NCI-H1436 treated with DMSO at 0.1 percent for 48 hours (cell line): ENCODE data around the gene HOXB2.
"Not testable (repeated sequence)": the region's sequence is repeated elsewhere in the genome, so short reads cannot be mapped to it uniquely, and the experiment has no call there.

Experiments
- DNase-seq: peaks from one replicate; lab custom pipeline; 2025; lab: John Stamatoyannopoulos, UW

Gene HOXB2

DNA sequence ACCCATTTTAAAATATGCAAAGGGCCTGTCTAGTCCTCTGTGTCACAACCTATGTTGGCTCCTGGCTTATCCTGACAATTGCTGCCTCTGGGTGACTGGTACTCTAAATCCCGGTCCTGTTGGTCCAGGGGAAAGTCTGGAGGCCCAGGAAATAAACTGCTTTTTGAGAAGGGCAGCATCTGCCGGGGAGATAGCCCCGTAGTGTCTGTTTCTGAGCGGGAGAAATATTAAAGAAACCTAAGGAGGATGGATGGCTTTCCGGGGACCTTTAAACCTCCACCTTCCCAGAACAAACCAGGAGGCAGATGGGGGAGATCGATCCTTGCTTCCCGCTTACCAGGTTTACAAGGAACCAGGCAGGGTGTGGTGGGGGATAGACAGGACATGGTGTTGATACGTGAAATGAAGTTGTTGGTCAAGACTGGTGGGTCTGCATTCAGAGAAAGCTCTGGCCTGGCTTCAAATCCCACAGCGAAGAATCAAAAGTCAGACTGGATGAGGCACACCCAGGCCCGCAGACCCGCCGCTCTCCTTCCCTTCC, 3.8 kb downstream of the HOXB2 start:
- DNase-seq = no peak

DNA sequence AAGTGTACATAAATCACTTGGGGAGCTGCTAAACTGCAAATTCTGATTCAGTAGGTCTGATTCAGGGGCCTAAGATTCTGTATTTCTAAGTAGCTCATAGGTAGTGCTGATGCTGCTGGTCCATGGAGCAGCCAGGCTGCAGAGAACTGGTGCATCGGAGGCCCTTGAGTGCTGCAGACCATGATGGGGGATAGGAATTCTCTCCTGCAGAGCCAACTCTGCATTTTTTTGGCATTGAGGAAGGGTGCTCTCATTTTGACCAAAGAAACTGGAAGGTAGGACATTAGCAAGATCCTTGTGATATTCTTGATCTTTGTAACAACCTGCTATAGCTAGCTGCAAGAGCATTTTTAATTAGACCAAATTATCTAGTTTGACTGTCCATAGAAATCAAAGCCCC, 4.7 kb downstream of the HOXB2 start:
- DNase-seq = no peak

DNA sequence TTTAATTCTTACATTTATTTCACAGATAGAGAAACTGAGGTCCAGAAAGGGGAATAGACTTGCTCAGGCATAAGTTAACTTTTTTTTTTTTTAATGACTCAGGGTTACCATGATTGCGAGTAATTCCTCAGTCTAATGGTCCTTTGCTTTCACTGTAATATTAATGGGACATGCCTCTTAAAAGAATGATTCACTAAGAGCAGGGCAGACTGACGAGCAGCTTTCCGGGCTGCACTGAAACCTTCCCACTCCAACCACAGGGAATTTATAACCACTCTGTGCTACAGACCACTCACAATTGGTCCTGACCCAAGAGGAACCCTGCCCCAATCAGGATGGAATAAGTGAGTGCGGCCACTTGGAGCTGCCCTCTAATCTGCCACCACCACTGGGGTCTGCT, 5.7 kb downstream of the HOXB2 start:
- DNase-seq = no peak

DNA sequence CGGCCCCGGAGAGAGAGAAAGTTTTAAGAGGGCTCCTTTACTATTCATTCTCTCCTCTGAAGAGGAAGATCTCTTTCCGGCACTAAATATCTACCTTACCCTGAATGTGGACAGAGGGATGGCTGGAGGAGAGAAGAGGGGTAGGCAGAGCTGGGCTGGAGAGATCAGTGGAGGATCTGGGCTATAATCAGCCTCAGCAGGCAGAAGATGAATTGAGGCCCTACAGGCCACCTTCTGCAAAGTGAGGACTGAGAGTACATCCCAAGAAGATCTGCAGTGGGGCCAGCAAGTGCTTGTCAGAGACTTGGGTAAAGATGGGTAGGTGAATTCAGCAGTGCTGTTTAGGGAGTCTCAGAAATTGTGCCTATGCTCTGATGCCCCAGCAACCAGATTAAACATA, 7.6 kb downstream of the HOXB2 start:
- DNase-seq = no peak

DNA sequence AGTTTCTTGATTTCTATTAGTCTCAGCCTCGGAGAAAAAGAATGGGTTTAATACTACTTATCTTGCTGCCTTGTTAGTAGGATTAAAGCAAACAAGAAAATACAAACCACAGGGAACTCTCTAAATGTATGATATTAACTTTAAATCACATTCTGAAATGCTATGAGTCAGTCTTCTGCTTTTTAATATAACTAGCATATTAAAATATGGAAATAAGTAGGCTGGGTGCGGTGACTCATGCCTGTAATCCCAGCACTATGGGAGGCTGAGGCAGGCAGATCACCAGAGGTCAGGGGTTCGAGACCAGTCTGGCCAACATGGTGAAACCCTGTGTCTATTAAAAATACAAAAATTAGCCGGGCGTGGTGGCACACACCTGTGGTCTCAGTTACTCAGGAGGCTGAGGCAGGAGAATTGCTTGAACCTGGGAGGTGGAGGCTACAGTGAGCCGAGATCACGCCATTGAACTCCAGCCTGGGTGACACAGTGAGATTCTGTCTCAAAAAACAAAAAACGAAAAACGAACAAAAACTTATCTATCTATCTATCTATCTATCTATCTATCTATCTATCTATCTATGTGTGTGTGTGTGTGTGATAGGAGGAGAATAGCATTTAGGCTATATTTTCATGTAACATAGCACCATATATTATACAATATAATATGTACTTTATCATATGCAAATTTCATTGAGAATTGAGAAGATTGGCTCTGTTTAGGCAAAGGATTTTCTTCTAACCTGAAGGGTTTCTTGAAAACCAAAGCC, 8.9 kb downstream of the HOXB2 start:
- not testable (repeated sequence) for DNase-seq

DNA sequence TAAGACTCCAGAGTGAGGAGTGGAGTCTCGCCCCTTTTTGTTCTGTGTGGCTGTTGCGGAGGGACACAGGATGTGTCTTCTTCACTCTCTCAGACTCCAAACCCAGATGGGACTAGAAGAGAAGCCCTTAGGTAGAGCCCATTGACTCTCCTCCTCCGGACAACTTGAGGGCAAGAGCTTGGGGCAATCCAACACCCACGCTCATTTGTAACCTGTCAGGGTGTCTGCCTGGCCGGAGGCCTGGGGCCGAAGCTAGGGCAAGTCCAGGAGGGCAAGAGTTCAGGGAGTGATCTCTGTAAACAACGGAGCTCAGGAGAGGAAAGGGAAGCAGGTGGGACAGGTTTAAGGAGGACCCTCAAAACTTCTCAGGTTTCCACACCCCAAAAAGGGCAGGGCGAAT, 12.6 kb downstream of the HOXB2 start:
- no peak for DNase-seq

DNA sequence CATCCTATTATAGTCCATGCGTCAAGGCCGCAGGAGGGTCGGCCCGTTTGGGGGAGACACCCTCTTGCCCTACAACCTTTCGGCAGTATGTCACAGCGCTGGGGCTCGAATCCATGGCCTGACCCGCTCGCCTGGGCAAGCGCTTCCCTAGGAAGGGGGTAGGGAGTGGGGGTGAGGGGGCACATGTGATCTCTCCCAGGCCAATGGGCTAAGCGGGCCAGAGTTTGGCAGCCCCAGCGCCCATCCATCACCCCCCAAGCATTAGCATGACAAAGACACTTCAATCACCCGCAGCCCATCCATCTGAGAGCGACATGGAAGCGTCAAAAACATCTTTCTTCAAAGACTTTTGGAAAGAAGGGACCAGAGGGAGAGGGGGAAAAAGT, 14.0 kb downstream of the HOXB2 start, which contains the start of gene HOXB1:
TSS of gene HOXB1 (minus strand) at position 125 of the 386 bp plus-strand sequence. CDS start at position 18, 107 bp downstream.
- DNase-seq = no peak

DNA sequence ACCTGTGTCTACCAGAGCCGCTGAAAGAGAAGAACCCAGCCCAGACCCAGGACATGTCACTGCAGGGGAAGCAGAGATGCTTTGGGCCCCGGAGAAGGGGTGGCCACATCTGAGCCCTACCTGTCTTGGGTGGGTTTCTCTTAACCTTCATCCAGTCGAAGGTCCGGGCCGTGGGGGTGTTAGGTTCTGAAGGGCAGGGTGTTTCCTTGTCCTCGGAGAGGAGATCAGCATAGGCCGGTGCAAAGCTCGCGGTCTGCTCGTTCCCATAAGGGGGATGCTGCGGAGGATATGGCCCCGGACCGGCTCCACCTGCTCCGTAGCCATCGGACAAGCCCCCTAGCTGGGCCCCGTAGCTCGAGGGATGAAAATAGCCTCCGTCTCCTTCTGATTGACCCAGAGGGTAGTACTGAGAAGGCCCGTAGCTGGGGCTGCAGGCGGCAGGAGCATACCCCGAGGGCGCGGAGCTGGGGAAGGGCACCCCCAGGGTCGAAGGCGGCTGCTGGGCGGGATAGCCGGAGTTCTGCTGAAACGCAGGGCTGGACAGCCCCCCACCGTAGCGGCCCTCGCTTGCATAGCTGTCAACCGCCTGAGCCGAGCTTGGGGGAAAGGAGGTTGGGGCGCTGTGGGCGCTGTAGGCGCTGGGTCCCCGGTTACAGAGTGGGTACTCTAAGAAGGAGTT, 14.6 kb downstream of the HOXB2 start:
- no peak for DNase-seq

DNA sequence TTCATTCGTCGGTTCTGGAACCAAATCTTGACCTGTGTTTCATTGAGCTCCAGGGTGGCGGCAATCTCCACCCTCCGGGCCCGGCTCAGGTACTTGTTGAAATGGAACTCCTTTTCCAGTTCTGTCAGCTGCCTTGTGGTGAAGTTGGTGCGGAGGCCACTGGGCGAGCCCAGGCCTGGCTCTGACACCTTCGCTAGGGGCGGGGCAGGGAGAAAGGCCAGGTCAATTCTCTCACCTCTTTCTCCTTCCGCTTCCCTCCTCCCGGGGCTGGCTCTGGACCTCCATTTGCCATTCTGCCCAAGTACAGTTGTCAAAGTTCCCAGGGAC, 15.3 kb downstream of the HOXB2 start:
- DNase-seq = no peak

DNA sequence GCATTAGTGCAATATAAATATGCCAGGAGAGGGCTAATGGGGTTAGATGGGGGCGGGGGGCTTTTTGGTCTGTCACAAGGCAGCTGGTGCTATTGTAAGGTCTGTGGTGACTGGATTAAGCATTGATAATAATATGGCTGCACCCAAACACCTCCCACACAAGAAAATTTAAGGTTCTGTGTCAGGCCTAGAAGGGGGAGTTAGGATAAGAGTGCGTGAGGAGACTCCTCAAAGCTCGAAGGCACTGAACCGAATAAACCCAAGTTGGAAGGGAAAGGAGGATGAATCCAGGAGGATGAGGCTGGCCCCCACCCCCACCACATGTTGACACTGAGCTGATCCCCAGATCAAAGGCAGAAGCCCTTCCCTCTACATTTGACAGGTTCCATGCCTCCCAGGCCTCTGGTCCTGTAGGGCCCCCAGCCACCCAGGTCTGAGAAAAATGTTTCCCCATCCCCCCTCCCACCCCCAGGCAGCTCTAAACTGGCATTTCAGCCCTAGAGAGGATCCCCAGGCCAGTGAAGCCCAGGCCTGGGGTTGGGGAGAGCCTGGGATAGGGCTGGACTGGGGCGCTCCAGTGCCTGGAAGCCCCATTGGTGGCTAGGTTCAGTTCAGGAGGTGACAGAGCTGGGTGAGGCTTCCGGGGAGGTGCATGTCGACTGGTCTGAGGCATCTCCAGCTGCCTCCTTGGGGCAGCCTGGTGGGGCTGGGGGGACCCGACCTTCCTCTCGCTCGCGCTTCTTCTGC, 15.8 kb downstream of the HOXB2 start:
- DNase-seq = no peak

DNA sequence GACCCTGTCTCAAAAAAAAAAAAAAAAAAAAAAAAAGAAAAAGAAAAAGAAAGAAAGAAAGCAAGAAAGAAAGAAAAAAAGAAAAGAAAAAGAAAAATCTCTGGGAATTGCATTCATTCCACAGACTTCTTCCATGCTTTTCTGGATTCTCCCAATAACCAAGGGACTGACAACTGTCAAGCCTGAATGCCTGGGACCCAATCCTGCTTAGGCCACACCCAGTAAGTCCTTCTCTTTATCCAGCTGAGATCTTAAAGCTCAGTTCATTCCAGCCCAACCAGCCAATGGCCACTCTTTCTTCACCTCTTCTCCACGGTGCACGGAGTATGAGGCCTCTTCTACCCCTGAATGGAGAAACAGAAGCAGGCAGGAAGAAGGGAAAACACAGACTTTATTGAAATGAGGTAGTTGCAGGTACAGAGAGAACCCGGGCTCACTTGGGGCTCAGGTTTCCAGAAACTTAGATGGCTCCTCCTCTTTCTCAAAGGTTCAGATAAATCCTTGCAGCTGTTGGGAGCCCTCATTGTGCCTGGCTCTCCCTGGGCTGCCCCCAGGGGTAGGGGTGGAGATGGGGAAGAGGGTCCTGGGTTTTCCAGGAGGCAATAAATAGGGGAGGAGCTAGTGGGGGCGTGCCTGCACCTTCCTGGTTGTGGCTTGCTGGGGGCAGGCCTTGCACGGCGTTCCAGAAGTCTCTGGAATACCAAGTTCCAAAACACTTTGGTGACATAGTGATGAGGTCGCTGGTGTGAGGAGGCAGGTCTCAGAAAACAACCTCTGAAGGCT, 16.6 kb downstream of the HOXB2 start:
- no peak for DNase-seq

DNA sequence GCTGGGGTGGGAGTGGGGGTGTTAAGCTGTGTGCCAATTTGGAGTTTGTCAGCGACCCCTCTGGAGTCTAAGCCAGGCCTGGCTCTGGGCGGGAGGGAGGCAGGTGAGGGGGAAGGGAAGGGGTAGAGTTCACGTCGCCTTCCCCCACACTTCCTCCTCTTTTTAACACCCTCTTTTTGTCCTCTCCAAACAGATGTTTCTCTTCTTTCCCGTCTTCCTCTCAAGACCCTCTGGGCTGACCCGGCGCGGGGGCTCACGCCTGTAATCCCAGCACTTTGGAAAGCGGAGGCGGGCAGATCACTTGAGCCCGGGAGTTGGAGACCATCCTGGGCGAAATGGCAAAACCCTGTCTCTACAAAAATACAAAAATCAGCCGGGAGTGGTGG, 17.4 kb downstream of the HOXB2 start:
- DNase-seq = no peak

DNA sequence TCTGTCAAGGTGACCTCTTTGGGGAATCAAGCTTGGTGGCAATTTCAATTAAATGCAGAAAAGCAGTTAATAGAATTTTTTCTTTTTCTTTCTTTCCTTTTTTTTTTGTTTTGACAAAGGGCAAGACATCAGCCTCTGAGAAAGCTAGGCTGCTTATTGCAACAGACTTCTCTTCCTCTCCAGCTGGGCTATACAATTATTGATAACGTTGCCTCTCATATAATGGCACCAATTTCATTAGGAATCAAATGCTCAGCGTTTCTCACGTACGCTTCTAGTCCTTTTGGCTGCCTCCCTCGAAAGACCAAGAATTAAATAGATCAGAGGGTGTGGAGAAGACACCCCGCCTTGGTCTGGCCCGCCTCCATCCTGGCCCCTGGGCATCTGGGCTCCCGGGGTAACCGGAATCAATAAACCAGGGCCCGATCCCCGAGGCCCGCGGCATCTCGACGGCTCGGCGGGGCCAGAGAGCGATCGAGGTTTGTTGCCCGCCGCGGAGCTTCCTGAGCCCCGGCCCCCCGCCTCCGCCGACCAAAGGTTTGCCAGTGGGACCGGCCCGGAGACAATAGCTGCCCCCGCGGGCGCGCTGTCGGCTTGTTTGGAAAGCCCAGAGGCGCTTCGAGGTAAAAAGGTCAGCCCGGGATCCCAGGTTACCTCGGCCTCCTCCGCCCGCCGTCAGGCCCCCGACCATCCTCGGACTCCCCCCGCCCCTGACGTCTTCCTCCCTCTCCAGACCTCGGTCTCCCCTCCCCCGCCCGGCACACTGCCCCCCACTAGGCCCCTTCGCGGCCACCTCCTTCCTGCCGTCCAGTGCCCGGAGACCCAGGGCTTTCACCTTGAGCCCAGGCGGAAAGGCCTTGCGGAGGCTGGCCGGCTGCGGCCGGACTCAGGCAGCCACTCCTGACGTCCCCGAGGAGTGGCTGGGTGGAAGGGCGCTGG, 18.0 kb downstream of the HOXB2 start:
- DNase-seq = no peak

DNA sequence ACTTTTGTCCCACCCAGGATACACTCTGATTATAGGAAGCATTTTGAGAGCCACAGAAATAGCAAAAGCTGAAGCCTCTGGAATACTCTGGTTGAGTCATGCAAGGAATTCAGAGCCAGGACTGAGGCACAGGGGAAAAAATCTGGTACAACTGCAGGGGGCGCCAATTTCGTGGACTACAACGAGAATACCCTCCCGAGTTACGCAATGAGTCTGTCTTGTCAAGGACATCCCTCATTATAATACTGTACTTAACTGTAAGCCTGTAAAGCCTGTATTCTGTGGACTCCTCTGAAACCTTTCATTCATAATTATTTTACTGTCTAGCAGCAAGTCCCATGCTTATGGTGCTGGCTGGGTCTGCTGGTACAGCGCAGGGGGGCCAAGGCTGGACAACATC, 21.9 kb downstream of the HOXB2 start:
- DNase-seq = no peak

DNA sequence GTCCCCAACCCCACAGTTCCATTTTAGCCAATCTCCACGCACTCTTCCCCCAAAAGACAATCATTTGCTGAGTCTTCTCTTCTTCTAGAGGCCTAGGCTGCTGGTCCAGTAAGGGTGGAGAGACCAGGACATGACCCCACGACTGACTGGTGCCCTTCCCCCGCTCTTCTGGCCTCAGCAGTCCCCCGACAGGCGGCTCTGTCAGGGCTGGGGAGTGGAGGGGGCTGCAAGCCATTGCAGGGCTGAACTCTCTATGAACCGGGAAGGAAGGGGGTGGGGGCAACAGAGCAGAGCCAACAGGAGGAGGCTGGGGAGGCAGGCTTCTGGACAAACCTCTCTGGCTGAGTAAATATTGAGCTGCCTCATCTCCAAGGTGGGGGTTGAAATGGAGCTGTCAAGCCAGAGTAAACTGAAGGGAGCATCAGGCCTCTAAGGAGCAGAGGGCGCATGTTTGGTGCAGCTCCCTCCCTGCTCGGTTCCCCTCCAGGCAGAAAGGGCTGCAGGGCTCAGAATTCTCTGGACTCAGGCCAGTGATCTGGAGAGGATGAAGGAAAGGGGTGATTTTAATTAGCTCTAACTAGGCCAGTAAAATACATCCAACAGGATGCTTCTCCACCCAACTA, 22.8 kb downstream of the HOXB2 start:
- DNase-seq = no peak

DNA sequence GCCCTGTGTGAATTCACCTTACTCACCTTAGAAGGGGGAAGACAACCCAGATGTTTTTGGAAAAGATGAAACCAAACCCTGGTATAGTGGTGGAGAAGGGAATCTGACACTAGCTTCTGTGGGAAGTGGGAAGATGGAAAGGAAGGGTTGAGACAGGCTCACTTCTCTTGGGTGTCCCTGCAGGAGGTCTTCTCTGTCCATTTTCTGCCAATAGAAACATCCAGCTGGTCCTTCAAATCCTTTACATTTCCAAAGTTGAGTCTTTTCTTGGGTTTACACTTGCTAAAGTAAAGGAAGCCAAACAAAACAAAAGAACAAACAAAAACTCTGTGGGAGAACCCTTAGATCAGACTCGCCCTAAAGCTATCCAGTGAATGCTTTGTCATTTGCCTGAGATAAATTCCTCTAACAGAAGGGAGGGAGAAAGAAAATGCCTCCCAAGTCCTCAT, 24.3 kb downstream of the HOXB2 start:
- no peak for DNase-seq

DNA sequence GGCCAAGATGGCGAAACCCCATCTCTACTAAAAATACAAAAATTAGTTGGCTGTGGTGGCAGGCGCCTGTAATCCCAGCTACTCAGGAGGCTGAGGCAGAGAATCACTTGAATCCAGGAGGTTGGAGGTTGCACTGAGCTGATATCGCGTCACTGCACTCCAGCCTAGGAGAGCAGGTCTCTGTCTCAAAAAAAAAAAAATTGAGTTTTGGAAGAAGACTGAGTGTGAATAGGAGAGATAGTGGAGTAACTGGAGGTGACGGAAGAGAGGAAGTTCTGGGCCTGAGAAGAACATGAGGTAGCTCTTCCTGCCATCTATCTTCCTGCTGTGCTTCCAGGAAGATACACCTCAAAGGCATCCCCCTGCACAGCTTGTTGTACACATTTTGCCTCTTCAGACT, 25.5 kb downstream of the HOXB2 start:
- no peak for DNase-seq

DNA sequence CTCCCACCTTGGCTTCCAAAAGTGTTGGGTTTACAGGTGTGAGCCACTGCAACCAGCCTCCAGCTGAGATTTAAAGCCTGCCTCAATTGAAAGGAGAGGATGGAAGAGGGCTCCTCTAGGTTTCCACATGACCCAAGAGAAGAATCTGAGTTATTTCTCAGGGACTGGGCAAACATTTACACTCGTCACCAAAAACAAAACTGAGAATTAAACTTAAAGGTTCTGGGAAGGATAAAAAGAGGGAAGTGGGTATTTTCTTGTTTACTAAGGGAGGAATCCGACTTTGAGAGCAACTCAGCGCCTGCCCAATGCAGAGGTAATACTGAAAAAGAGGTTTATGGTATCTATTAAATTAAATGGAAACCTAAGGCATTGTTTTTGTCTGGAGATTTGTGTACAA, 27.4 kb downstream of the HOXB2 start:
- DNase-seq = no peak

DNA sequence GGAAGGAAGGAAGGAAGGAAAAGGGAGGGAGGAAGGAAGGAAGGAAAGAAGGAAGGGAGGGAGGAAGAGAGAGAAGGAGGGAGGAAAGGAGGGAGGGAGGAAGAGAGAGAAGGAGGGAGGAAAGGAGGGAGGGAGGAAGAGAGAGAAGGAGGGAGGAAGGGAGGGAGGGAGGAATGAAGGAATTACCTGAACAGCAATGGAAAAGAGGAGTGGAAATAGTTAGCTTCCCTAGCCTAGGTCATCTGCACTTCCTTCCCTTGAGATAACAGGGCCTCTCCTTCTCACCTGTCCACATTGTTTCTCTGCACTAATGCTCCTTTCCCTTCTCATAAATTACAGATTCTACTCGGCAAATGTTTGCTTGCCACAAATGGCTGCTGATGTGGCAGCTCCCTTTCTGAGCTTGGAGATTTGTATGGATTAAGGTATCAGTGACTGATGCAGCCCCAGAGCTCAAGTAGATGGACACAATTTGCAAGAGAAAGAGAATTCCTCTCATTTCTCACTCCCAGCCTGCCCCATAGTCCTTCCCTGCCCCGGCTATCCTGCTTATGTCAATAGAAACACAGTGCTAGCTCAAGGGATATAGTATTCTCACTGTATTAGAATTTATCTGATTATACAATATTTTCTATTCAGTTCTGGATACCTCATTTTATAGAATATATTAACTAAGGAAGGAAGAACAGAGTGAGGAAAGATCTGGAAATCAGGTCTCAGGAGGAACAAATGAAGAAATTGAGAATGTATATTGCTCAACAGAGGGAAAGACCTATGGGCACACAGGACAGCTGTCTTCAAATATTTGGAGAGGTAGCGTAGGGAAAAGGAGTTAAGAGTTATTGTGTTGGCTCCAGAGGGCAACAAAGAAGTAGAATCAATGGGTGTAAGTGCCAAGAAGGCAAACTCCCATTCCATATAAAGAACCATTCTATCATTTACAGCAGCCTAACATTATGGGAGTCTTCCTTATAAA, 28.7 kb downstream of the HOXB2 start:
- DNase-seq = no peak
